Renal pelvis (tissue), 4 donors: ENCODE results near the gene AFDN. TPM values are rescaled to one million over a fixed set of nuclear protein-coding genes. Genes with fewer than 3 reads are reported as not detected.

Experiments
- DNase-seq: peaks from one replicate; pipeline ENCODE4 v3.0.0-alpha.2; 2013
- polyA plus RNA-seq, 3 donors: library from polyadenylated mRNA; unstranded; fragments of 120-200 nt; gene quantifications; one replicate each; pipeline ENCODE4 v1.2.1, GENCODE V29; 2013; ENCODE audit not compliant: insufficient read length in 3 of 3

AFDN gene
- polyA plus RNA-seq, 3 donors, result 178 to 233 (median 229) TPM

DNA sequence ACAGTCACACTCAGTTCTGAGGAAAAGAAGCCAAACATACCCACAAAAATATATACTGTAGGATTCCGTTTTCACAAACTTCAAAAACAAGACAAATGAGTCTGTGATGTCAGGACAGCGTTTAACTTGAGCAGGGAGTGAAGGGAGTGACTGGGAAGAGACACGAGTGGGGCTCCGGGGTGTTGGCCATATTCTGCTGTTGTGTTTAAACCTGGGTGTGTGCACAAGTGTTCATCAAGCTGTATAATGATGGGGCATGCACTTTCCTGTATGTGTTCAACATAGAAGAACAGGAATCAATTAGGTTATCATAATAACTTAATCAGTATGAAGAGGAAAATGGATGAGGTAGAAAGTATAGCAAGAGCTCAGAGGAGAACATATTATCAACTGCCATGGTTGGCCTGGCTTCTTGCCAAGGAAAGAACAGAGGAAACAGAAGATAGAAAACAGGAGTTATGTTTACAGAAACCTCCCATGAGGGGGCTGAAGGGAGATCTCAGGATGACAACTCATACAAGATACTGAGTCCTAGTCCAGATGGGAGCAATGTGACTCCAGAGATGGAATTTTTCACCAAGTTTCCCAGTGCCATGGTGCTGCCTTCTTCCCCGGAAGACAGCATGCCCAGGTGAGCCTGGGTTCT, 15.1 kb upstream of the AFDN start:
- no peak for DNase-seq

DNA sequence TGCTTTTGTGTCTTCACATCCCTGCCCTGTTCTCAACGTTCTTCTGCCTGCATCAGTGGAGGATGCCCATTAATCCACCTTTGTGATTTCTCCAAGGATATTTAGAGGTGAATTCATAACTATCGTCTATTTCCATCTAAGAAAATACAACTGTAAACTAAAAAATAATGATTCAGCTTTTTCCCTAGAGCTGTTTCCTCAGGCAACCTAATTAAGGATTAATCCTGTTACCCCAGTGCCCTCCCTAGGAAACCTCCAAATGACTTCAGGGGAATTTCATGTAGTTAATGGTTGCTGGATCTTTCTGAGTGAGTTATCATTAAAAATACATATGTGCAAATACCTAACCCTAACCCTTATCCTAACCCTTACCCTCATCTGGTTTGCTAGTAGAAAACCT, 14.6 kb upstream of the AFDN start:
- DNase-seq, result no peak

DNA sequence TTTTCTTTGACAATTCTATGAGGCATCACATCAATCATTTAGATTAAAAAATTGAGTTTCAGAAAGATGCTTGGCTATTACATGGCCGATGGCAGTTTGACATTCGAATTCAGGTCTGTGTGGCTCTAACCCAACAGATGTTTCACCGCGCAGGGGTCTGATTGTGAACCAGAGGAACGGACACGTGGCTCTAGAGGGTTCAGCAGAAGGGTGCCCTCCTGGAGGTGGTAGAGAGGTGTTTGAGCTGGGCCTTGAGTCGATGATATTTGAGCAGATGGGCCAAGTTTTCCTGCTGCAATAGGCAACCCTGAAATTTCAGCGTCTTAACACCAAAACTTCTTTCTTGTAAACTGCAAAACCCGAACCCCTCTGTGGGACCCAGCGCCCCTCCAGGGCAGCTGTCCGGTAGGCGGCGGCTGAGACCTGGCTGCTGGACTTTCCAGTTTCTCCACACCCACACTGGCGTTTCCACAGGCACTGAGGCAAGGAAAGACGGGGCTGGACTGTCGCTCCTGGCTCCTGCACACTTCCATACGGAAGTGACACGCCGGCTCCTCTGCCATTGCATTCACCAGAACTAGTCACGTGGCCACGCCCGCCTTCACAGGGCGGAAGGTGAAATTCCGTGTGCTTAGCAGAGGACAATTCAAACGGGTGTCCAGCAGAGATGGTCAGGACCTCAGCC, 11.3 kb upstream of the AFDN start:
- no peak for DNase-seq

DNA sequence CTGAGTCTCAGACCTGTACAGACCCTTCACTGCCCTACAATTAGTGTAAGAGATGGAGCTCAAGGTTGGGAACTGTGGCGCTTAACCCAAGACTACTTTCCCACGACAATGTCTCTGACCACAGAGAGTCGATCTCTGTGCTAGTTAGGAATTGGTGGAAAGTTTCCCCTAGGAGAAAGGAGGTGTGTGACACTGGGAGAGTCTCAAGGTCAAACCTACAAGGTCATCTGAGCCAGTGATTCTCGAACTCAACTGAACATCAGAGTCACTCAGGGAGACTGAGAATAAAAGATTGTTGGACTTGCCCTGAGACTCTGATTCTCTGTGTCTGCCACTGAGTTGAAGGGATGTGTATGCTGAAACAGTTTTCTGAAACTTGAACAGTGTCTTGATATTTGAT, 9.7 kb upstream of the AFDN start:
- no peak for DNase-seq

DNA sequence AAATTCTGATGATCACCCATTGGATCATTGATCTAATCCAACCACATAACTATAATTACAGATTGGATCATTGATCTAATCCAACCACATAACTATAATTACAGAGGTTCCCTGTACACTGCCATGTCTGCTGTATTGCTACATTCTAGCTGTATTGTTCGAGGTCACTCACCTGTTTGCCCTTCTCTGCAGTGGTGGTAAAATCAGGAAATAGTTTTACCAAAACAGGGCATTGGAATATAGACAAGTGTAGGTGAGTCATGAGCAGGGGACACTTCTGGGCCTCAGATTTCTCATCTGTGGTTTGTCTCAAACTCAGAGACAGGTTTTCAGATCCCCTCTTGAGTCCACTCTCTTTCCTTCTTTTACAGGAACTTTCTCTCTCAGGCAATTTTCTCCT, 9.0 kb upstream of the AFDN start:
- no peak for DNase-seq

DNA sequence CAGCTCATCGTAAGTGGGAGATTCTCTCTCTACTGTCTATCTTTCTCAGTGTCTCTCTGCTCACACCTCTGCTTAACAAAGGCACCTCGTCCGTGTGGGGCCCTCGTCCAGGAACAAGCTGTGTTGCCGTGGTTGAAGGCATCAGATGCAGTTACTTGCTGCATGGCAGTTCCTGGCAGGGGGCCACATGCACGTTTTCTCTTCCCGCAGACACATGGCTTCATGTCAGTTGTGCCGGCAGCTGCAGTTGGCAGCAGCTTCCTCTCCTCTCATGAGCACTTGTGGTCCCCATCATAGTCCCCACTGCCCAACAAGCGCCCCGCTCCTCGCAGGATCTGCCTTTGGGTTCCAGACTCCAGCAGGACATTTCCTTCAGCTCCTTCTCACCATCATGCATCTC, 7.1 kb upstream of the AFDN start:
- no peak for DNase-seq

DNA sequence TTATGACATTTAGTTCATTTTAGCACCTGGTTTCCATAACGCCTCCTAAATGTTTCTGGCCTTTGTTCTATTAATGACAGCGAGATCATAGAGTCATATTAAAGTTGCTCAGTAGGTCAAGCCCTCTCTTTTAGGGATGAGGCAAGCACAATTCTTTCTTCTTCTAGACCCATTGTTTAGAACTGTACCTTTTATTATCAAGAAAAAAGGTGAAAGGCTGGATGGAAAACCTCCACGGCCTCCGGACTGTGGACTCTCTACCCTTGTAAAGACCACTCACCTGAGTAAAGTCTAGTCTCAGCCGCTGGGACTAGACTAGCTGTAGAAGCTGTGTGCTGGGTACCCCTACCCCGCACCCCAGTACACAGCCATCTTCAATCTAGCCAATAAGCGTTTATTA, 6.0 kb upstream of the AFDN start:
- DNase-seq, result no peak

DNA sequence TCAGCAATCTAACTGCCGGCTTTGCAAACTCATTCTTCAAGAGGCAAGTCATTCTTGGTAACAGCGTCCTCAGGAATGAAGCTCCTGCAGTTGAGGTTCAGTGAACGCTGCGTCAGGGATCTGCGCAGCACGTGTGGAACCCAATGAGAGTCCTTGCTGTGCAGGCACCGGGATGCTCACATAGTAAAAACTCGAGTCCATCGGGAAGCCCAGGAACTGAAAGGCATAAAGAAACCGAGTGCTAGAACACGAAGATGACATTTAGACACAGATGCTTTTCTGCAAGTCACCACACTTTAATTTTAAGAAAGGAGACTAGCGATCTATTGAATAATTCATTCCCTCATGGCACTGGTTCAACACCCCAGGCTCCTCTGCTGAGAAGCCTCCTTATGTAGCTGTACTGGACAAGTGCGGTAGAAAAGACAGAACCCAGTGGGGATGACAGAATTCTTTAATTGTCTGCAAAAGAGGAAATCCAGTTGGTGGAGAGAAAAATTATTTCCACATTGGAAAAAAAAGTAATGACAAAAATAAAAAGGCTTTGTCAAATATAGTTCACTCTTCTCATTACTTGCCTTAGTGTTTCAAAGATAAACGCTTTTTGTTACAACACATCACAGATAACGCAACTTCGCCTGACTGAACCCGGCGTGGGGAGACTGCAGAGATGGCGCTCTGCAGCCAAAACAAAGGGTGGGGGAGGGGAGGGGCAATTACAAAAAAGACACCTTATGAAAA, 1.9 kb upstream of the AFDN start:
- DNase-seq, result no peak

DNA sequence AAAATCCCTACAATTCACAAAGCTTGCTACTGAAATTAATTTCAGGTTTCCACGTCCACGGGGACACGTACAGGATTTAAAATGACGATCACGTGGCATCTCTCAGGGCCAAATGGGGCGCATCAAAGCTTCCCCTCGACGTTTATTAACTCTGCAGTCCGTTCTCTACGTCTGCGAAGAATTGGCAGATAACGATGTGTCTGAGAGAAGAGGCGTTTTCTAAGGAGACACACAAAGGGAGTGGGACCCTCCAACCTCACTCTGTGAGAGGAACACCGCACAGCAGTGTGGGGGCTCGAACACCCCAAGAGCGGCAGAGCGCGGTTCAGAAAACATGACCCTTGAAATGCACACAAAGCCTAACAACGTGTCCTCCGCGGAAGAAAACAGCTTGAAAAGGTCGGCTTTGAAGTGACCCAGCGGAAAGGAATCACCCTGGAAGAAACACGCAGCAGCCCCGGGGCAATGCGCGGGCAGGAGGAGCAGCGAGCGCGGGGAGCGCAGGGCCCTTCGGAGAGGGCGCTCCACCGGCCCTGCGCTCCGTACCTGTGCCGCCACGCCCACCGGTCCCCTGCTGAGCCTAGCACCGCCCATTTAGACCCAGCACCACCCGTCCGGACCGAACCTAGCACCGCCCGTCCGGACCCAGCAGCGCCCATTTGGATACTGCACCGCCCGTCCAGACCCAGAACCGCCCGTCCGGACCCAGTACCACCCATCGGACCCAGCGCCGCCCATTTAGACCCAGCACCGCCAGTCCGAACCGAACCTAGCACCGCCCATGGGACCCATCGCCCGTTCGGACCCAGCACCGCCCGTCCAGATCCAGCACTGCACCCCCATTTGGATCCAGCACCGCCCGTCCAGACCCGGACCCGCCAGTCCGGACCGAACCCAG, 1.1 kb upstream of the AFDN start:
- no peak for DNase-seq

DNA sequence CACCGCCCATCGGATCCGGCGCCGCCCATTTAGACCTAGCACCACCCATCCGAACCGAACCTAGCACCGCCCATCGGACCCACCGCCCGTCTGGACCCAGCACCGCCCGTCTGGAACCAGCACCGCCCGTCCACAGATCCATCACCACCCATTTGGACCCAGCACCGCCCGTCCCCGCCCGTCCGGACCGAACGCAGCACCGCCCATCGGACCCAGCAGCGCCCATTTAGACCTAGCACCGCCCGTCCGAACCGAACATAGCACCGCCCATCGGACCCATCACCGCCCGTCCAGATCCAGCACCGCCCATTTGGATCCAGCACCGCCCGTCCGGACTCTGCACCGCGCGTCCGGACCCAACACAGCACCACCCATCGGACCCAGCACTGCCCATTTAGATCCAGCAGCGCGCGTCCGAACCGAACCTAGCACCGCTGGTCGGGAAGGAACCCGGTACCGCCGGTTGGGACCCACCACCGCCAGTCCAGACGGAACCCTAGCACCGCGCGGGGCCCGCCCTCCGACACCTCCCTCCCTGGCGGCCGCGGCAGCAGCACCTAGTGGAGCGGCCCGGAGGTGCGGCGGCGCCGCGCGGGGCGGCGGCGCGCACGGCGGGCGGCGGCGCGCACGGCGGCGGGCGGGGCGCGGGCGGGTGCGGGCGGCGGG, 348 bp upstream of the AFDN start:
- no peak for DNase-seq

DNA sequence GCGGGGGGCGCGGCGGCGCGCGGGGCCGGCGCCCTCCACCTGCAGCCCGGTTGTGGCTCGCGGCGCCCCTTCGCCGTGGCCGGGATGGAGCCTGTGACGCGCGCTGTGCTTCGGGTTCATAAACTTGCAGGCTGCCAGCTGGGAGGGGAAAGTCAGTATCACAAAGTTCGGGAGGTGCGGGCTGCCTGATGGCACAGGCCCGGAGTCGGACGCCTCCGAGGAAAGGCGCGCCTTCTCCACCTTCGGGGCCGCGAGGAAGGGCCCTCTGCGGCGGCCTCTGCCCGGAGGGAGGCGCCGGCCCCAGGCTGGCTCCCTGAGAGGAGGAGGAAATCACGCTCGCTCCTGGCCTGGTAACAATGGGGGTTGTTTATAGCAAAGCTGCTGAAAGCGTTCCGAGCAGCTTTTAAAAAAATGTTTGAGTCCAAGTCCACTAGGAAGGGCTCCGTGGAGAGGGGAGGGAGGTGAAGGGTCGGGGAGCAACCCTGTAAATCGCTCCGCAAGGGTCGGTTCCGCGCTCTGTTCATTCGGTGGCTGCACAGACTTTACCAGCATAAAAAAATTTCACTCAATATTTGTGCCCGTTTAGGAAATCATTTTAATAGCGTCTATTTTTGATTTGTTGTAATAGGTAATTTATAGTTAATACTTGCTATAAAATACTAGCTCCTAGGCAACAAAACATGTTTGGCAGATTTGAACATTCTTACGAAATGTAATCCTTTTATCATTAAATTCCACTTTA, 1.0 kb downstream of the AFDN start:
- no peak for DNase-seq

DNA sequence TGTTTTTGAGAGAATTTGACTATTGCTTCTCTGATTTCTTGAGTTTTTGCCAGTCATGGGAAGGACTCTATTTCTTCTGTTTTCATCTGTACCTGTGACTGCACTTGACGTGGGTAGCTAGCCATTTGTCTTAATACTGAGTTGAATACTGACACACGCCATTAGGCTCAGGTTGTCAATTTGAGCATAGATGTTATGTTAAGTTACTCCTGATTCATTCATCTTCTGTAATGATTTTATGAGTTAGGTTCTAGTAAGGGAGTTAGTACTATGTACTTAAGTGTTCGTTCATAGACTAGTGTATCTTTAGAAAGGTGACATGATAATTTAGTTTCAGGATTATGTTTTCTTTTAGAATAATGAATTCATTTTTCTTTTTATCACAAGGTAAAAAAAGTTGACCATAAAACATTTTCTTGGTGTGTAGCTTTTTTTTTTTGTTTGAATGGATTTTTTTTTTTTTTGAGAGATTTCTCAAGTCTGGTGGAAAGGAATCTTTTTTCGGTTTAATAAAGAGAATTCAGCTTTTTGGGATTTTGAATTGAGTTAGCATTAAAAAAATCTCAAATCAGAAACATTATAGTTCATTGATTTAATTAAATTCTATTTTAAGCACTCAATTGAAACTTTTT, 1.7 kb downstream of the AFDN start:
- no peak for DNase-seq

DNA sequence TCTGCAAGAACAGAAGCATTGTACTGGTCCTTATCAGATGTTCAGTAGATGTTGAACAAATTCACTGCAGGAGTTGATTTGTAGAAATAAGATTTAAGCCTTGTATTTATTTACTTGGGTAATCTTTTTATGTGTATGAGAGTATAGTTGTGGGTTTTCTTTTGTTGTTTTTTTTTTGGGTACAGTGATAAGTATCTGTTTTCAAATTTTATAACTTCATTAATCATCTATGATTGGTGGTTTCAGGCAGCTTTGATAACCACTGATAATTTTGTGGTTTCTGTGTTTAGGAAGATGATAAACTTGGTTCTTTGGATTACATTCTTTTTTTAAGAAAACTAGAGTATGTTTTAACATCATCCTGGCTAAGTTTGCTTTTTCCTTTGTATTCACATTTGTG, 2.8 kb downstream of the AFDN start:
- DNase-seq, result no peak

DNA sequence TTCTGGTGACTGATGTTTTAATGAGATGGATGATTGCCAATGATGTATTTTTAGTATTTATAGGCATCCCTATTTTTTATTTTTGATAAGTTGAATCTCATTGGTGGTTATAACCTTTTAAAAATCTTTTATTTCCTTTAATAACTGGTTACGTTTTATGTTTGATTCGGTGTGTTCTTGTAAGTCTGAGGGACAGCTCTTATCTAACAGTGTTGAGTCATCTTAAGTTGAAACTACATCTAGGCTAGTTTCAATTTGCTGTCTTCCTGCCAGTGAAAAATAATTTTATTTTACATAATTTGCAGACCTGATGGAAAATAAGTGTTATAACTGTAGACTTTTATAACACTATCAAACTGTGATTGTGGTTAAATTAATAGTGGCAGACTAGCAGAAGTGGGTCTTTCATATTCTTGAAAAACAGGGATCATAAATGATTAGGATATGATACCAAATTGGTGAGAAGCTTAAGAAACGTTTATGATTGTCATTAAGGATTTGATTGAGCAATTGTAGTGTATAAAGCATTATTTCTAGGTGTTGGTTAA, 4.6 kb downstream of the AFDN start:
- DNase-seq, result no peak

DNA sequence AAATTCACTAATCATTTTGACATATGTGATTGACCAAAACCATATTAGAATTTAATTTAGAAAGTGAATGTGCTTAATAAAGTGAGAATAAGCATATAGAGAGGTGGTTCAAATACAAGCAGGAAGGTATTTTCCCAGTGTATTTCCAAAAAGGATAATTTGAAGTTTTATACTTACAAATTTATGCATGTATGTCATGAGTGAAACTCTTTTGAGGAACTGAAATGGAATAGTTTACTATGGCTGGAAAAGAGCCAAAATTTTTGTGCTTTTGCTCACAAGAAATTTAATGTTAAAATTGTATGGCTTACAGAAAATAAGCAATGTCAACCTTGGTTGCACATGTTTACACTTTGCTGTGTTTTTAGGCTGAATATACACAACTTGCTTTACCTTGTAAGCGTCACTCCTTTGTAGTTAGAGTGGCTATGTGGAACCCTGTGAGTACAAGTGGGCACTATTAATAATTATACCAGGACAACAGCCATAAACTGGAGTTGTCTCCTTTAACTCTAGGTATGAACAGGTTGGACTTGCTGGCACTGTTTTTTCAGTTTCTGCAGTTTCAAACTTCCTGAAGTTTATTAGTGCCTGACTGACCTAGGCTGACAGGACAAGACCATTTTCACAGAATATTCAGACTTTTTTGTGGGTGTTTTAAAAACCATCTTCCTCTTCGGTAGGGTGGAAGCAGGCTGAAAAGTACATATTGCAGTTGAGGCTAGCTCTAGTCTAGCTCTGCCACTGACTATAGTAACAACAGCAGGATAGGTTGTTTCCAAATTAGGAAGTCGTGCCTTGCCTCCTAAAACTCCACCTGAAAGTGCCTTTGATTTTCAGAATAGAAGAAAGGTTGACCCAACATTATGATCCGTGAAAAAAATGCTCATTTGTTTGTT, 6.0 kb downstream of the AFDN start:
- no peak for DNase-seq

DNA sequence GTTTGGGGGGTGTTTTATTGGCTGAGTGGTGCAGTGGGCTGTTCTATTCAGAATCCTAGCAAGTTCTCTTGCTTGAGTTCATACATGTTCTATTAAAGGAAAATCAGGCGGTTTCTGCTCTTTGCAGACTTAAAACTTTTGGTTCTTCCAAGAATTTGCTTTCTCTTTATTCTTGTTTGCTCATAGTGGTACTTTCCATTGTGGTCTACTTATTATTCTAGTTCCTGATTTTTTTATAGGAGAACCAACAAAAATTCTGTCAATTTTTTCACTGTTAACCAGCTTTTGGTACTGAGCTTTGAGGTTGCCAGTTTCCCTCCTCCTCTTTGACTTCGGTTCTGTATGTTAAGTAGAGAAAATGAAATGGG, 6.7 kb downstream of the AFDN start:
- no peak for DNase-seq

DNA sequence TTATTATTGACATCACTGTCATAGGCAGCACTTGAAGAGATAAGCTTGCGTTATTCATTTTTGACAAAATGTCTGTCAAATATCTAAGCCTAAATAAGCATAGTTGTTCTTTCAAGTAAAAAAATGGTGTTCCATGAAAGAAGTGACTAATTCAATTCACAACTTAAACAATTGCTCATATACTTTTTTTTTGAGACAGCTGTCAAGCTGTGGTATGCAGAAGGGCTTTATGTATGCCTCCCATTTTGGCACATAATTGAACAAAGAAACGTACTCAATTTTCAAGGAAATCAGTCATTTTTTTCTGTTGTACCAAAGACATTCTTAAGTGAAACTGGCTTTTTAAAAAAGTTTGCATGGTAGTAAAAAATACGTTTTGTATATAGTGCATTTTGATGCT, 8.5 kb downstream of the AFDN start:
- DNase-seq, result no peak

DNA sequence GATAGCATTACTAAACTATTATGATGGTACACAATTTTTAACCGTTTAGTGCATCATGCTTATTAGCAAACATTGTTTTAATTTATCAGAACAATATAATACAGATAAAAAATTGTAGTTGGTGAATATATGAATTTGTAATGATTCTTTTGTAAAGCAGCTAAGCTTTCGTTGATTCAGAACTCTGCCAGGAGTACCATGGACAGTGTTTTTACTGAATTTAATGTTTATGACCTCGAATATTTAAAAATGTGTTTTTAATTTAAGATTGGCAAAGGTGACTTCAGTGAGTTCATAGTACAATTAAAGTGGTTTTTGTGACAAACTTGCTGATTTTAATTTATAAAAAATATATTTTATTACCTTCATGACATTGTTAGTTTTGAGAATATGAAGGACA, 10.0 kb downstream of the AFDN start:
- no peak for DNase-seq

DNA sequence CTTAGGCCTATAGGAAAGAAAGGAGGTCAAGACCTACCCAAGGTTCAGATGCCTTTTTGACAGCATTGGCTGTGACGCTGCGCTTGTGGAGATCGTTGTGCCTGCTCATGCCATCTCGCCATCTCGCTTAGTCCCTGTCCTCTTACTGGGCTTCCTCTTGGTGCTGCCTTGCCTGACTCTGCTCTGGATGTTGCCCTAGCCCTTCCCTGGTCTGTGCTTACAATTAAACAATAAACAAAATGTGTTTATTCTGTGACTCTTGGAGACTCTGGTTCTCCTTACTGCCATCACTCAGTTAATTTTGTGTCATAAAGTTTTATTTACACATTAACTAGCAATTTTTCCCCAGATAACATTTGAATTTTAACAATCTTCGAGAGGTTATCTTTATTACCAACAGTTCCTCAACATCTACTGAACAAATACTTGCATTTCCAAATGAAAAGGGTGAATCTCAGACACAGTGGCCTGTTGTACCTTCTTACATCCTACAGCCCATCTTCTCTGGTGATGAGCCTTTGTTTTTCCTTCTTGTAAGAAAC, 11.6 kb downstream of the AFDN start:
- no peak for DNase-seq
